Nucleus accumbens (tissue), 56 donors: Measurements from ENCODE around the gene AGTR1.
A peak's percentile ranks its signal among the peaks of the same experiment; 100 is the strongest.

Experiments
- DNase-seq, 56 donors: peaks; one replicate each; lab custom pipeline; 2025; lab: John Stamatoyannopoulos, UW

The AGTR1 gene

DNA sequence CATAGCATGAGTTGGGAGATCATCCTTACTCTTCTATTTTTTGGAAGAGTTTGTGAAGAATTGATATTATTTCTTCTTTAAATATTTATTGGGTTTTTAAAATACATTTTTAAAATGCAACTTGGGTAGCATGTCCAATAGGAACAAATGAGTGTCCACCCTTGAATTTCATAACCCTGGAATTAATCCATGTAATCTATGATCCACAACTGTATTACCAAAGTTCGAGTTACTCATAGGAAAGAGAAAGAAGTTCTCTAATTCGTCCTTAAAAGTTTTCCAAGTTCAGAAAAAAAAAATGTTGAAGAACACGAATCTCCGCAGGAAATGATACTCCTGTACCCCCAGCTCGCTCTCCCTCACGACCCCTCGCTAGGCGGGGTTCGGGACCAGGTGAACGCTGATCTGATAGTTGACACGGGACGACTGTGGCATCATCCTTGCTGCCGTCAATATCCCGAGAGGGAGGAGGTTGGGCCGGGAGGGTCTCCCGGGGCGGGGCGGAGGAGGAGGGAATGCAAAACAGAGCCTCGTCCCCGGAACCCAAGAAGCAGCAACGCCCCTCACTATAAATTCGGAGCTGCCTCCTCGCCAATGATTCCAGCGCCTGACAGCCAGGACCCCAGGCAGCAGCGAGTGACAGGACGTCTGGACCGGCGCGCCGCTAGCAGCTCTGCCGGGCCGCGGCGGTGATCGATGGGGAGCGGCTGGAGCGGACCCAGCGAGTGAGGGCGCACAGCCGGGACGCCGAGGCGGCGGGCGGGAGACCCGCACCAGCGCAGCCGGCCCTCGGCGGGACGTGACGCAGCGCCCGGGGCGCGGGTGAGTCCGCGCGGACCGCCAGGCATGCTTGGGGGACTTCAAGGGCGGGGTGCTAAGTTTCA lies at the start of gene AGTR1:
Gene AGTR1, plus strand, starts transcription at position 598 of the 884 bp plus-strand sequence. CDS start 43,133 bp downstream, outside the sequence.
- DNase-seq: peak in 4 of 56 donors; percentile 4 to 17 (median 10)

DNA sequence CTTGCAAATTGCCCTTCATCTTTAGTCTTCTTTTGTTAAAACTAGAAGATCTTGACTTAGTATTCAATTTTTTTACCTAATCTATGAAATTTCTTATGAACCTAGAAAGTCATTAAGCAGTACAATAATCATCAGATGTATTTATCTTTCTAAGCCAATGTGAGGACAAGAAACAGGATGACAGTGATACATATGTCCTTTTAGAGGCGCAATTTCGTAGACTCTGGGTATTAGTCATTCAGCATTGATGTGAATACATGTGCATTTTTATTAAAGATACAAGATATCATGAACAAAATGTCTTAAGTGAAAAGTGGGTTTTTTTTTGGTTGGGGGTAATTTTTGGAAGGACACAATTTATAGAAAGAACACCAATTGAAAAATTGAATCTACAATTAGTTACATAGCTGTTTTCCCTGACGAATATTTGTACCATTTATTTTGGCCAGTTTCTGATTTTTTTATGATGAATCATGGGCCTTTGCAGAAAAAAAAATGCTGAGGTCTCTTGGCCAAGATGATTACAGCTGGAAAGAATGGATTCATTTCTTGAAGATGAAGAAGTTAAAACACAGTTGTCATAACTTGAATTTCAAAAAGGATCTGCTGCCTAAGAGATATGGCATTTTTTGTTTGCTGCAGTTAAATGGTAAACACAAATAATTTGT lies 48.9 kb upstream of the AGTR1 start:
- no peak for DNase-seq

DNA sequence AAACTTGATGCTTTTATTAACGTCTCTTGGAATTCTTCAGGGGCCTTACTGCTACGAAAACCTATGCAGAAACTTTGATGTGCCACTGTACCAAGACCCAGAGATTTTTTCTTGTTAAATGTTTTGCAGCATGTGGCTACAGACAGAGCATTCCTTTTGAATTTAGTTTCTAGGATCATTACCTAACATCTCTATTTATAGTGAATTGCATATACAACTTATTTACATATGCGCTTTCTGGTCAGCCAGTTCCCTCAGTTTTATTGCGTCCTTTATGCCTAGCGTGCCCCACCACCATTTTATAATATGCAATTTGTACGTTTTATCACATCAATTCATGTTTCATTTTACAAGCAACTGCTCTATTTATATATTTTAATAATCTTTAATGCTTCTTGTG lies 46.2 kb upstream of the AGTR1 start:
- no peak for DNase-seq

DNA sequence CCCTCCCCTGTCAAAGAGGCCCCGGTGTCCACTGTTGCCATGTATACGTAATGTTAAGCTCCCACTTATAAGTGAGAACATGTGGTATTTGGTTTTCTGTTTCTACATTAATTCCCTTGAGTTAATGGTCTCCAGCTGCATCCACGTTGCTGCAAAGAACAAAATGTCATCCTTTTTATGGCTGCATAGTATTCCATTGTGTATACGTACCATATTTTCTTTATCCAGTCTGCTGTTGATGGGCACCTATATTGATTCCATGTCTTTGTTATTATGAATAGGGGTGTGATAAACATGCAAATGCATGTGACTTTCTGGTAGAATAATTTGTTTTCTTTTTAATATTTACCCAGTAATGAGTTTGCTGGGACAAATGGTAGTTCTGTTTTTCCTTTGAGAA lies 43.3 kb upstream of the AGTR1 start:
- no peak for DNase-seq

DNA sequence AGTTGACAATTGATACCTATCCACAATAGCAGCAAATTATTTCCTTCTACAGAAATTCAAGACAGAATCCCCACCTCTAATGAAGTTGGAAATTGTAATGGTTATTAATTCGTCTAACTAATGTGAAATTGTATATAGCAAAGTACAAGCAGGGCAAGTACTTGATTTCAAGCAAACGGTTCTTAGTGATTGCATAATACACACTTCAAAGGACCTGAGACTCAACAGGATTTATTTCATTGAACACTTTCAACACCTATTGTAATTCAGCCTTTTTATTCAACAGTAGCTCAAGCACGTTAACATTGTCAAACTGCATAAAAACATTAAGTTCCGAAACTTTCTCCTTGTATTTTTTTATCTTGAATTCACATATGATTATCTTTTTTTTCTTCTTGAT lies 40.2 kb upstream of the AGTR1 start:
- no peak for DNase-seq

DNA sequence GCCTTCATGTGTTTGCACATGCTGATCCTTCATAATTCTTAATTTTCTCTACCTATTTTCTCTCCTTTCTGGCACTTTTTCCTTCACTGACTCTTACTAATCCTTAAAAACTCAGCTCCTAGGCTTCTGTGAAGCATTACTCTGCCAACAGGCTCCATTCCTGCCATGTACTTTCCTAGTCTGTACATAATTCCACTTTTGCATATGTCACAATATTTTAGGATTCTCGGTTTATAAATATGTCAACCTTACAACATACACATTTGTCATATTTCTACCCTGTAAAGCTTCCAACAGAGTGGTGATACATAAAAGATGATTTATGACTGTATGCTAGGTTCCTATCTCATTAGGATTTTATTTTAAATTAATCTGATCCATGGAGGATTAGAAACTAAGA lies 38.2 kb upstream of the AGTR1 start:
- no peak for DNase-seq

DNA sequence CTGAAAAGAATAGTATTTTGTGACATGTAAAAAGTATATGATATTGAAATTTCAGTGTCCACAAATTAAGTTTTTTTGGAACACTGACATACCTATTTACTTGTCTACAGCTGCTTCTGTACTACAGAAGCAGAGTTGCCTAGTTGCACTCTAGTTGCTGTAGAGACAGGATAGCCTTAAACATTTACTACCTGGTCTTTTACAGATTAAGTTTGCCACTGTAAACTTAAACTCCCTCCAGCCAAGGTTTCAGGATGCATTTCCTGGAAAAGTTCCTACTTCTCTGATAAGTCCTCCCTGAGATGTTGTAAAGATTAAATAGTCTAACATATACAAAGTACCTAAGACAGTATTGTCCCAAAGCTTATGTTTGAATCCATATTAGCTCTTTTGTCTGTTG lies 17.4 kb upstream of the AGTR1 start:
- no peak for DNase-seq

DNA sequence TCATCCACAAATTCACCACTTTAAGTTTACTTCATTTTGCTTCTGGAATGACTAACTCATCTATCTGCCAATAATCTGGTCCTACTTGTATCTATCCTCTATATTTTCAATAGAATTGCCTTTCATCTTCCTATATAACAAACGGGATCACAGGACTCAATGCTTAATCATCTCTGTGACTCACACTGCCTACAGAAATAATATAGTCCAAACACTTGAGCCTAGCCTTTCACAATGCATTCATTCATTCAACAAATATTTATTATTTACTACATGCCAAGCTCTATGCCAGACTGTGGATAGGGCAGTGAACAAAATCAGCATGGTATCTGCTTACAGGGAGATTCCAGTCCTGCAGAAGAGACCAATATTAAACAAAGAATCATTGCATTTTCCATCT lies 16.6 kb upstream of the AGTR1 start:
- DNase-seq: no peak

DNA sequence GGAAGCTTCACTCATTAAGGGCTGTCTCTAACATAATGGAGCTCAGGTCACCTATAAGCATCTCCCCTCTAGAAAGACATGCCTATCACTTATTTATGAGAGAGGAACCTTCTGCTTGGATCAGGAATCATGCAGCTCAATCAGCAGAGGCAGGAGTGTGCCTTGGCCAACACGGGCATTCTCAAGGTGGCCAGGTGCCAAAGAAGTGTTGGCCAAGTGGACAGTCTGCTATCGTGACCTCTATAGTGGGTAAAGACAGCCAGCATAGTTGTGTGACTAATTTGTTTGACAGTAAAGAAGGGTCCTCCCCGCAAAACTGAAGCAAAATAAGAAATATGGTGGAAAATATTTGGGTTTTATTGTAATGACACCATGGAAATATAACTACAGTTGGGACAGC lies 14.7 kb upstream of the AGTR1 start:
- no peak for DNase-seq

DNA sequence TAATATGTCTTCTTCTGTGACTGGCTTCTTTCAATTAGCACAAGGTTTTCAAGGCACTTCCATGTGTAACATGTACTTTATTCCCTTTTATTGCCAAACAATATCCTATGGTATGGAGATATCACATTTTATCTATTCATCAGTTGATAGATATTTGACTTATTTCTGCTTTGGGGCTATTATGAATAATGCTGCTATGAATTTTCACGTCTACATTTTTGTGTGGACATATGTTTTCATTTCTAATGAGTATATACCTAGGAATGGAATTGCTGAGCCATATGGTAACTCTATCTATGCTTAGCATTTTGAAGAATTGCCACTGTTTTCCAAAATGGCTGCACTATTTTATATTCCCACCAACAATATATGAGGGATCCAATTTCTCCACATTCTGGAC lies 3.6 kb upstream of the AGTR1 start:
- DNase-seq: no peak

DNA sequence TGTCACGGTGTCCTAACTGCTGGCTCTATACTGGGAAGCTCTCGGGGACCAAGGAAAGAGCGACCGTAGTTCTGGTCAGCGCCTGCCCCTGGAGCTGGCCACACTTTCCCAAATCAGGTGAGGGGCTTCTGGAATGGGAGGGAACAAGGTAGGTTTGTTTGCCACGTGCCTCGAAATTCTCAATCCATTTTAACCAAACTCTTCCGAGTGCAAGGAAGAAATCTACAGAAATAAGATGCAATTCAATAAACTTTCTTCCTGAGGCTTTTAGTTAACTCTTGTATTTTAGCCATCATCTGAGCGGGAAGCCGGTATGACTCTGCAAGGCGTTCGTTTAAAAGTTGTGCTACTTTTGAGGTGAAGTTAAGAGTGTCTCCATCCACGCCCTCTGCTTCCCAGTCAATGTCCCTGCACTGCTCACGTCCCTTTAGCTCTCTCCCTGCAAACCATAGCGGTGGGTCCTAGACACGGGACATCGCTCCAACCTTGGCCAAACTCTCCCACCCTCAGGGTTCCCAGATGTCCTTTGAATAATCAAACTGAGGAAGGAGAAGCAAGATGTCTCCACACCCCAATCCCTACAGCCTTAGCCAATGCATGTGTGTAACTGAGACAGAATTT lies 597 bp downstream of the AGTR1 start:
- no peak for DNase-seq

DNA sequence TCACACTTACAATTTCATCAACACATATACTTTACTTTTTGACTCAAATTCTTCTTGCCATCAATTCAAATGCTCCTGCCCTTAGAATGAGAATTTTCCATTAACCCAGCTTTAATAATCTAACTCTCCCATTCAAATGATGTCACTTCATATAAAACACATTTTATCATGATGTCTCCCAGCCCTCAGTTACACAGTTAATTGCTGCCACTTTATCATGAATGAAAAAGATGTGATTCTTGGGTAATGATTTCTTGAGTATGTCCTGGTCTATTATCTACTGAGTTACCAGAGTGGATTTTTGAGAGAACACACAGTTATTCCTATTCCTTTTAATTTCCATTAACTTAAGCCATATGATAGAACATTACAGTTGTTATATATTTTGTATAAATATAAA lies 7.6 kb downstream of the AGTR1 start:
- no peak for DNase-seq

DNA sequence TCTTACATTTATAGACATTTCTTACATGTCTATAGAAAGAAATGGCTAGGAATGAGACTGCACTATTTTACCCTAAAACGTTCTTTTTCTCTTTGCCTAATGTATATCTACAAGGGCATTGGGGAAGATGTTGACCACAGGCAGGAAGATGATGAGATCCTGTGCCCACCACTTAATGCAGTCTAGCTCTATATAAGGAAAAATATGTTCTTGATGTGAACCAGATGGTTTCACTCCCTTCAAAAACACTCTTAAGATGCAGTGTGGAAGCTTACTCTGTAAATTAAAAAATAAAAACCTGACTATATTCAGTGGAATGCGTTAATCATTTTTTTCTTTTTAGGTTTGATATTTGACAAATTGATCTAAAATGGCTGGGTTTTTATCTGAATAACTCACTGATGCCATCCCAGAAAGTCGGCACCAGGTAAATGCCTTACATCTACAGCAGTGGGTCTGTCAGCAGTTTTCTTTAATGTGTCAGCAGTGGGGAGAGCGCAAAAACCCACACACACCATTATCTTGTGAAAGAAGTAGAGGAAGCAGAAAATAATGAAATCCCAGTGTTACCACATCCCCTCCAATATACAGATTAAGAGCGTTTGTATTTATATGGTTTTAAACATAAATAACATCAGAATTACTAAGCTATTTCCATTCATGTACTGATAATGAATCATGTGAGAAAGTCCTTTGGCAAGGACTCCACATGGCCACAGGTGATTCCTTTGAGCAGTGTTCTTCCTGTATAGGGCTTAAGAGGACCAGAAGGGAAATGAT lies 10.1 kb downstream of the AGTR1 start:
- no peak for DNase-seq

DNA sequence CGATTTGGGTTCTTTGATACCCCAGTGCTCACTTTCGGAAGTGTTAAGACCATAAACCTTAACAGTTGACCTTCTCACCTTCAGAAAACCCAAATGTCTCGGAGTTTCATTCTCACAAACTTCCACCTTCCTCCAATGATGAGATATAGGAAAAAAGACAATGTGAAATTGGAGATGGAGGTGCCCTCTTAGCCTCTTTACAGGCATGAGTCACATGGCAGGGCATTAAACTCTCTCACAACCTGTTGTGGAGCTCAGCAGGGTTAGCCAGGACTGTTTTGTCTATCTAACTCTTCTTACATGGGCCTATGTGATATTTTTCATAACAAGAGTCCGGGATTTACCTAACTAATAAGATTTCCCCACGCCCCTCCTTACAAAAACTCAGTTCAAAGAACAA lies 10.7 kb downstream of the AGTR1 start:
- no peak for DNase-seq

DNA sequence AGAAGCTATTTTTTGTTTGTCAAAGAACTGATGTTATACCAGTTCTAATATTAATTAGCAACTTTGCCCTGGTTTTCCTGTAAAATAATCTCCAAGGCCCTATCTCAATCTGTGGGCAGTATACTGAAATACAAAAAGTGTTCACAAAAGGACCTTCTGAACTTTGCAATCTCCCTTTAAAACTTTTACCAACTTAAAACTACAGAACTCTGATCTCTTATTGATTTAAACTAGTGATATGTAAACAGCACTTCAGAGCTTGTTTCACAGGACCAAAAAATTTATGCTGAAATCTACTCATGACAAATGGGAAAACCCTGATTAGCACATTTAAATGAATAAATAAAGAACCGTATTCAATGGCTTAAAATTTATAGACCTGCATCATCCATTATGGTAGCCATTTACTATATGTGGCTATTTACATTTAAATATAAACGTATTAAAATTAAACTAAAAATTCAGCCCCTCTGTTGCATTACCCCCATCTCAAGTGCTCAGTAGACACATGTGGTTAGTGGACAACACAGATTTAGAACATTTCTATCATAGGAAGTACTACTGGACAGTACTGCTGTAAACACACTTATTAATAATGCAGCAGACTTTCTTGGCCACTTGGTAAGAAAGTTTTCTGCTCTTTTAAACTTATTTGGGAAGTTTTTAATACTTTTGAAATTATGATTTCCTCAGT lies 12.0 kb downstream of the AGTR1 start:
- no peak for DNase-seq

DNA sequence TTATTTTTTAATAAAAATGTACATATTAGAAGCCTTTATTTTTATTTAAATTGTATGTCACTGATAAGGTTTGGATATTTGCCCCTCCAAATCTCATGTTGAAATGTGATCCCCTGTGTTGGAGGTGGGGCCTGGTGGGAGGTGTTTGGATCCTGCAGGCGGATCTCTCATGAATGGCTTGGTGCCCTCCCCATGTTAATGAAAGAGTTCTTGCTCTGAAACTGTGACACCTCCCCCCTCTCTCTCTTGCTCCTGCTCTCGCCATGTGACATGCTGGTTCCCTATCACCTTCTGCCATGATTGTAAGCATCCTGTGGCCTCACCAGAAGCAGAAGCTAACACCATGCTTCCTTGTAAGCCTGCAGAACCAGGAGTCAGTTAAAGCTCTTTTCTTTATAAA lies 13.0 kb downstream of the AGTR1 start:
- DNase-seq: no peak

DNA sequence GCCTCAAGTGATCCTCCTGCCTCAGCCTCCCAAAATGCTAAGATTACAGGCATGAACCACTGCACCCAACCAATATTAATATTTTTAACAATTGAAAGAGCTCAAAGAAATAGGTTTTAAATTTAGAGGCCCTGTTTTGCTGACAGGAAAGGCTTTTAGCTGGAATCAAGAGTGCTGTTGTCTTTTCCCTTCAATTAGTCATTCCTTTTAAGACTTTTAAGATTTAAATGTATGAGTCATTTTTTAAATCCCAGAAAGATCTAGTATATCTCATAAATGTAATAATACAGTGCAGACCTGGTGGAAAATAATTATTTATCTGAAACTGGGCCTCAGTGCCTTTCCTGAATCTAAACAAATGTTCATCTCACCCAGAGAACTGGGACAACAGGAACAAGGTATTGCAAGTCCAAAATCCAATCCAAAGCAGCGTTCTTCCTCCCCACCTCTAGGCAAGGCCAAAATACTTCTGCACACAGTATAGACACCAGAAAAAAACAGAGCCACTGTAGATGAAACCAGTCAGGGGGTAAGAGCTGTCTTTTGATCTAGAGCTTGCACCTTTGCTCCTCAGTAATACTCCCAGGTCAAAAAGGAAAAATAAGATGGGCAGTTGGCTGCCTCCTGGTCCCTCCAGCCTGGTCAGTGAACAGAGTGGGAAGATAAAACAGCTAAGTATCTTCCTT lies 14.4 kb downstream of the AGTR1 start:
- no peak for DNase-seq

DNA sequence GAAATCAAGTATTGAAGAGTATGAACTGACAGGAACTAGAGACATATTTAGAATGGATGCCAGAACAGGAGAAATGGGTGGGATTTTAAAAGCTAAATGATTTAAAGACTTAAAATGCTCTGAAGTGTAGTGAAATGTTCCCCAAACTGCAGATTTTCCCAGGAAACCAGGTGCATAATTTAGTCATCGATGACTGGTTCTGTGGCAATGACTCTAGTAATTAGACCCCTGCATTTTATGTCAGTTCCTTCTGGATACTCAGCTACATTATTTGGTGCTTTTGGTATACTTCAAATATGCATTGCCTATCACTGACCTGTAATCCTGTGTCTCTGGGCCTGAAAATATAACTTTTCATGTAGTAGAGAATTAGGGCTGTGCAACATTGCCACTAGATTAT lies 16.8 kb downstream of the AGTR1 start:
- DNase-seq: no peak

DNA sequence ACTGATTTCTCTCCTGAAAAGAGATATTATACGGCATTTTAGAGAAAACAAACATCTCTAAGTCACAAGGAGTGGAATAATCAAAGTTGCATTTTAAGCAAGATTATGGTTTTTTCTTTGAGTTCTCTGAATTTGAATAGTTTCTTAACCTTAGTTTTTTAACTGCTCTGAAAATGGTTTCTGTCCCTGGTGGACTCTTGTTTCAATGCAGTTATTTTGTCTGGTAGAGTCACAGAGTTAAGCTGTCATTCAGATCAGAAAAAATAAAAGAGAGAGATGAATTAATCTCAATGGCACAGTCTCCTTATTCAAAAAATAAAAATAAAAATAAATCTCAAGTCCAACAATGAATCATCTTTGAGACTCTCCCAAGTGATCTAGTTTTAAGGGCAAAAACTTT lies 19.0 kb downstream of the AGTR1 start:
- DNase-seq: no peak
